Caco-2 (cell line): ENCODE results near the gene MED31. TPM values are rescaled to one million over a fixed set of nuclear protein-coding genes. Genes with fewer than 3 reads are reported as not detected.

Experiments used
- BruUV-seq: library from RNA; stranded (reverse); fragments of 400-500 nt; replicated peaks from 2 replicates; lab custom pipeline; 2021; lab: Mats Ljungman, UMichigan
- CTCF ChIA-PET: fragments of 300-600 bp; sonication (Branson Sonifier 250); formaldehyde crosslinking; loops from one replicate; lab custom pipeline; 2022; ENCODE audit warnings: antibody characterized with exemption; lab: Charles Lee
- POLR2A ChIA-PET: fragments of 300-600 bp; sonication (Branson Sonifier 250); formaldehyde crosslinking; loops from one replicate; lab custom pipeline; 2022; ENCODE audit warnings: antibody characterized with exemption; lab: Charles Lee
- DNase-seq, 2 experiments: peaks; one replicate each; pipeline versions ENCODE4 v3.0.0 to v3.0.0-alpha.2; 2020 to 2022
- H3K27me3 ChIP-seq: replicated peaks from 2 replicates; pipeline ENCODE4 v1.6.0; 2011; ENCODE audit warnings: low read length; ENCODE audit not compliant: control insufficient read depth, insufficient read depth
- H3K36me3 ChIP-seq: 2 replicates; pipeline ENCODE4 v1.5.1; 2011; ENCODE audit warnings: low read length; ENCODE audit not compliant: control insufficient read depth, insufficient read depth
- H3K4me1 ChIP-seq: fragments of 250-450 bp; sonication (Bioruptor Pico); 2 replicates; pipeline ENCODE4 v1.5.1; 2020; ENCODE audit warnings: mild to moderate bottlenecking
- H3K4me3 ChIP-seq: 2 replicates; pipeline ENCODE4 v1.5.1; 2011; ENCODE audit warnings: low read depth, mild to moderate bottlenecking, control low read depth, low read length
- H3K9me3 ChIP-seq: fragments of 250-450 bp; sonication (Bioruptor Pico); 2 replicates; pipeline ENCODE4 v1.5.1; 2020; ENCODE audit warnings: mild to moderate bottlenecking, moderate library complexity
- H3K27ac Mint-ChIP-seq: one replicate; pipeline ENCODE4 v1.8.0; 2022; ENCODE audit warnings: mixed read lengths; ENCODE audit not compliant: unreplicated experiment
- H3K27me3 Mint-ChIP-seq: one replicate; pipeline ENCODE4 v1.8.0; 2022; ENCODE audit warnings: mixed read lengths; ENCODE audit not compliant: insufficient read depth, unreplicated experiment
- H3K36me3 Mint-ChIP-seq: one replicate; pipeline ENCODE4 v1.8.0; 2022; ENCODE audit warnings: mild to moderate bottlenecking, mixed read lengths; ENCODE audit not compliant: insufficient read depth, unreplicated experiment
- H3K4me1 Mint-ChIP-seq: one replicate; pipeline ENCODE4 v1.8.0; 2022; ENCODE audit warnings: low read depth, mixed read lengths; ENCODE audit not compliant: unreplicated experiment
- H3K4me3 Mint-ChIP-seq: one replicate; pipeline ENCODE4 v1.8.0; 2022; ENCODE audit warnings: mild to moderate bottlenecking, moderate library complexity, mixed read lengths; ENCODE audit not compliant: unreplicated experiment
- H3K9me3 Mint-ChIP-seq: one replicate; pipeline ENCODE4 v1.8.0; 2022; ENCODE audit warnings: mixed read lengths; ENCODE audit not compliant: unreplicated experiment
- CTCF ChIP-seq, 2 experiments: fragments of 200-600 bp in 1 of 2; IDR thresholded peaks; 1 replicate in 1 of 2; 2 replicates in 1 of 2; pipeline versions ENCODE4 v1.5.1 to v1.8.0; 2011 to 2022; ENCODE audit warnings: antibody characterized with exemption in 1 of 2, control low read depth in 1 of 2, inconsistent platforms in 1 of 2, low read depth in 1 of 2, low read length in 1 of 2, mild to moderate bottlenecking in 1 of 2, moderate library complexity in 1 of 2; ENCODE audit not compliant: insufficient read depth in 1 of 2, severe bottlenecking in 1 of 2, unreplicated experiment in 1 of 2
- intact Hi-C: fragments of 100-400 bp; cut with micrococcal nuclease; formaldehyde crosslinking; loops from one replicate; pipeline ENCODE4 v1.10.0; 2022; ENCODE audit not compliant: unreplicated experiment
- total RNA-seq: library from RNA; stranded (reverse); gene quantifications from 2 replicates; pipeline ENCODE4 v1.2.3, GENCODE V29; 2022

MED31 gene
- total RNA-seq, 1 experiment from 2014 or later: 9.5 TPM

DNA sequence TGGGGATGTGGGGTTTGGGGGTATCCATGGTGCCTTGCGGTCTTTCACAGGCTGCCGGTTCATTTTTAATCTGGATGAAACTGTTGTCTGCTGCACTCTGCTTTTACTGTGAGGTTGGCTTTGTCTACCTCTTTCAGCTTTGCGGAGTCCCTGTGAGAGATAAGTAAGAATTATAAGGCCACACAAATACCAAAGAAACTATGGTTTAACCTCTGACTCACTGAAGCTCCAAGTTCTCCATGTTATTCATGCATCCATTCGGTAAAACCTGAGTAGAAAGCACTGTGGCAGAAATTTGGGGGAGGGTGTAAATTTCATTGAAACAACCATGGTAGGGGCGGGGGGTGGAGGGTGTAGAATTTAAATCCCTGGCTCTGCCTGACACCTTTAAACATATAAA lies 41.4 kb downstream of the MED31 start:
- H3K27me3 ChIP-seq: no peaks in the 10 kb centered on the region
- peaks cover 13% of the 10 kb centered on the region for H3K36me3 Mint-ChIP-seq
- ChIA-PET POLR2A (no interaction called here), CTCF (no interaction called here)
- no peaks in the 10 kb centered on the region for H3K4me1 Mint-ChIP-seq
- H3K27me3 Mint-ChIP-seq: no peaks in the 10 kb centered on the region
- TF ChIP-seq CTCF (IDR thresholded peaks at IDR 0.05; ENCODE audit: insufficient read depth in 1 of 2, low read depth in 1 of 2, low read length in 1 of 2, severe bottlenecking in 1 of 2, unreplicated experiment in 1 of 2): no peak
- no peaks in the 10 kb centered on the region for H3K4me1 ChIP-seq
- intact Hi-C loops: no loop called here
- DNase-seq: no peak
- H3K9me3 Mint-ChIP-seq: no peaks in the 10 kb centered on the region
- no peaks in the 10 kb centered on the region for H3K36me3 ChIP-seq
- no peaks in the 10 kb centered on the region for H3K9me3 ChIP-seq
- no TSS peak for BruUV-seq
- no peak overlapping the region for H3K27ac Mint-ChIP-seq
- no peak overlapping the region for H3K4me3 Mint-ChIP-seq
- H3K4me3 ChIP-seq: no peak overlapping the region

DNA sequence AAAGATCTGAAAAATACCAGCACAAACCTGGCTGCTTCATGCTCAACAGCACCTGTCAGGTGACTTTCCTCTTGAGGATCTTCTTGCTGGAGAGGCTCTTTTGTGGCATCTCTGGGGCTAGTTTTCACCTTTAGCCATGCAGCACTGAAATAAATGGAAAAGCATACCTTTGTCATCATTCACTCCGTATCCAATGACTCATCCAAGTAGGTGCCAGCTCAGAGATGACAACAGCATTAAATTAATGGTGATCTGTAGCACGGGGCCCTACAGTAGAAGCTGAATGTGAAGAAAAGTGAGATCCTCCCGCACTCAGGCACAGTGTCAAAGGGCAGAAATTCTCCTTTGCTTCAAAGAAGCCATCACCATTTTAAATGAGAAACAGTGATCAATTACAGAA lies 43.1 kb downstream of the MED31 start:
- Mint-ChIP-seq H3K4me1 (no peaks in the 10 kb centered on the region), H3K4me3 (no peak overlapping the region), H3K27ac (no peak overlapping the region), H3K27me3 (no peaks in the 10 kb centered on the region), H3K9me3 (no peaks in the 10 kb centered on the region), H3K36me3 (peaks cover 21% of the 10 kb centered on the region)
- no TSS peak for BruUV-seq
- no peak for DNase-seq
- POLR2A ChIA-PET: no interaction called here
- intact Hi-C loops: no loop called here
- Histone ChIP-seq H3K4me3 (no peak overlapping the region), H3K27me3 (no peaks in the 10 kb centered on the region), H3K4me1 (no peaks in the 10 kb centered on the region), H3K9me3 (no peaks in the 10 kb centered on the region), H3K36me3 (no peaks in the 10 kb centered on the region)
- CTCF ChIA-PET: no interaction called here
- no peak for TF ChIP-seq CTCF (IDR thresholded peaks at IDR 0.05; ENCODE audit: insufficient read depth in 1 of 2, low read depth in 1 of 2, low read length in 1 of 2, severe bottlenecking in 1 of 2, unreplicated experiment in 1 of 2)

GRCh38 chr17:6605142-6605541 lies 46.3 kb downstream of the MED31 start:
- BruUV-seq: no TSS peak
- CTCF ChIA-PET: no interaction called here
- POLR2A ChIA-PET: no interaction called here
- no peaks in the 10 kb centered on the region for H3K36me3 ChIP-seq
- no peak for TF ChIP-seq CTCF (IDR thresholded peaks at IDR 0.05; ENCODE audit: insufficient read depth in 1 of 2, low read depth in 1 of 2, low read length in 1 of 2, severe bottlenecking in 1 of 2, unreplicated experiment in 1 of 2)
- no peaks in the 10 kb centered on the region for H3K27me3 Mint-ChIP-seq
- no peaks in the 10 kb centered on the region for H3K4me1 Mint-ChIP-seq
- no peak overlapping the region for H3K27ac Mint-ChIP-seq
- no peaks in the 10 kb centered on the region for H3K9me3 Mint-ChIP-seq
- H3K9me3 ChIP-seq: no peaks in the 10 kb centered on the region
- H3K36me3 Mint-ChIP-seq: peaks cover 35% of the 10 kb centered on the region
- H3K27me3 ChIP-seq: no peaks in the 10 kb centered on the region
- H3K4me3 ChIP-seq: no peak overlapping the region
- no peak for DNase-seq
- intact Hi-C loops: no loop called here
- no peaks in the 10 kb centered on the region for H3K4me1 ChIP-seq
- H3K4me3 Mint-ChIP-seq: no peak overlapping the region
